Right cardiac atrium (tissue), 5 donors: ENCODE data around the gene JAML. TPM values are rescaled to one million over a fixed set of nuclear protein-coding genes. Genes with fewer than 3 reads are reported as not detected.
"Not testable (repeated sequence)": the region's sequence is repeated elsewhere in the genome, so short reads cannot be mapped to it uniquely, and the experiment has no call there.

Source experiments
- ATAC-seq, 2 donors: fragments of 200-7000 bp; cut with Tn5 transposase; one replicate each; pipeline versions ENCODE4 v1.8.0 to v1.9.1; 2020; ENCODE audit warnings: moderate library complexity in 2 of 2, mild to moderate bottlenecking in 1 of 2
- DNase-seq, 3 donors: peaks; one replicate each; pipeline ENCODE4 v3.0.0-alpha.2; 2020
- H3K27ac ChIP-seq: one replicate; pipeline ENCODE4 v1.5.1; 2013; ENCODE audit warnings: mild to moderate bottlenecking, low read length, control low read depth, moderate library complexity
- H3K27me3 ChIP-seq: one replicate; pipeline ENCODE4 v1.6.1; 2013; ENCODE audit not compliant: control insufficient read depth, insufficient read depth
- H3K4me1 ChIP-seq: one replicate; pipeline ENCODE4 v1.6.1; 2013; ENCODE audit warnings: low read length; ENCODE audit not compliant: control insufficient read depth, insufficient read depth
- H3K4me3 ChIP-seq: one replicate; pipeline ENCODE4 v1.5.1; 2013; ENCODE audit warnings: low read length, control low read depth
- H3K9me3 ChIP-seq: one replicate; pipeline ENCODE4 v1.6.1; 2013; ENCODE audit warnings: low read length; ENCODE audit not compliant: control insufficient read depth
- WGBS: extraction: QIAGEN DNeasy Blood & Tissue Kit; methylation state at CpG from one replicate; pipeline ENCODE4 v1.1.7; 2013; 5-methylcytosine and 5-hydroxymethylcytosine counted together
- intact Hi-C, 4 donors: fragments of 100-400 bp; cut with DNase I; formaldehyde crosslinking; loops; one replicate each; pipeline versions ENCODE4 v1.11.0 to v1.14.0; 2022 to 2023
- polyA plus RNA-seq: library from polyadenylated mRNA; stranded (reverse); fragments of 200-250 nt; gene quantifications from one replicate; pipeline ENCODE4 v1.2.3, GENCODE V29; 2013
- total RNA-seq, 4 donors: library from RNA; stranded (reverse); fragmentation: NEBNext Ultra II Directional; extraction: Animal tissue kit (Norgen Biotek cat#: 25700); gene quantifications; one replicate each; pipeline ENCODE4 v1.2.1, GENCODE V29; 2021
- donor health status: healthy with polysubstance abuse.
- donor health status: DM: no; HTN: yes; CAD: no.
- donor health status: DM: no; HTN: no; CAD: no.
- donor health status: DM: no; HTN: yes; CAD: no; lungs with severe emphysema.
- donor health status: DM: yes; HTN: yes; CAD: no.

The JAML gene
- total and polyA plus RNA-seq, 5 donors, result 2.0 to 8.0 (median 2.6) TPM

- no peak for ATAC-seq
- Histone ChIP-seq H3K4me3 (no peak overlapping the region), H3K9me3 (no peaks in the 10 kb centered on the region), H3K4me1 (peaks cover 2% of the 10 kb centered on the region), H3K27ac (no peak overlapping the region), H3K27me3 (no peaks in the 10 kb centered on the region)
- WGBS, result 78% methylated on average over 7 of the region's 7 CpGs
- intact Hi-C loops, result no loop called here
- no peak for DNase-seq
Measured at GRCh38 chr11:118202599-118203422, 22.0 kb downstream of the JAML start.

GRCh38 chr11:118201966-118202365 is 22.8 kb downstream of the JAML start:
- Histone ChIP-seq H3K4me3 (no peak overlapping the region), H3K4me1 (no peaks in the 10 kb centered on the region), H3K9me3 (no peaks in the 10 kb centered on the region), H3K27ac (no peak overlapping the region), H3K27me3 (no peaks in the 10 kb centered on the region)
- WGBS, result 85% methylated on average over 2 of the region's 2 CpGs
- intact Hi-C loops, result no loop called here
- no peak for ATAC-seq
- DNase-seq, result no peak

- no peak overlapping the region for H3K27ac ChIP-seq
- H3K4me1 ChIP-seq, result no peaks in the 10 kb centered on the region
- intact Hi-C loops, result no loop called here
- H3K27me3 ChIP-seq, result no peaks in the 10 kb centered on the region
- H3K9me3 ChIP-seq, result no peaks in the 10 kb centered on the region
- DNase-seq (no peak), ATAC-seq (no peak)
- H3K4me3 ChIP-seq, result no peak overlapping the region
- WGBS, result 89% methylated on average over 9 of the region's 9 CpGs
Measured at GRCh38 chr11:118200901-118201680, 23.7 kb downstream of the JAML start.

GRCh38 chr11:118200497-118200896 is 24.3 kb downstream of the JAML start:
- Histone ChIP-seq H3K27me3 (no peaks in the 10 kb centered on the region), H3K4me3 (no peak overlapping the region), H3K9me3 (no peaks in the 10 kb centered on the region), H3K4me1 (no peaks in the 10 kb centered on the region), H3K27ac (no peak overlapping the region)
- intact Hi-C loops, result no loop called here
- ATAC-seq, result no peak
- DNase-seq, result no peak
- WGBS, result 84% methylated on average over 5 of the region's 5 CpGs

- H3K27ac ChIP-seq, result no peak overlapping the region
- ATAC-seq (no peak), DNase-seq (no peak)
- no peaks in the 10 kb centered on the region for H3K9me3 ChIP-seq
- intact Hi-C loops, result loop anchor here in 3 of 4 donors (2.0 to 10.0 kb wide), 4 partner anchors 92 to 286 kb away; partner anchors contain the start of gene UBE4A (in 1 of the 3)
- 60% methylated on average over 6 of the region's 6 CpGs for WGBS
- peaks cover 3% of the 10 kb centered on the region for H3K4me1 ChIP-seq
- no peak overlapping the region for H3K4me3 ChIP-seq
- no peaks in the 10 kb centered on the region for H3K27me3 ChIP-seq
Measured at GRCh38 chr11:118199135-118199534, 25.7 kb downstream of the JAML start.

GRCh38 chr11:118198370-118198769 is 26.4 kb downstream of the JAML start:
- WGBS, result 2% methylated on average over 9 of the region's 9 CpGs
- Histone ChIP-seq H3K4me3 (no peak overlapping the region), H3K27ac (no peak overlapping the region), H3K9me3 (no peaks in the 10 kb centered on the region), H3K27me3 (no peaks in the 10 kb centered on the region), H3K4me1 (peaks cover 3% of the 10 kb centered on the region)
- intact Hi-C loops, result loop anchor here in 3 of 4 donors (2.0 to 10.0 kb wide), 4 partner anchors 92 to 286 kb away; partner anchors contain the start of gene UBE4A (in 1 of the 3)
- DNase-seq (peak; percentile 87 to 94 (median 93)), ATAC-seq (peak; percentile 56 to 72)

- H3K27ac ChIP-seq, result peak overlapping the region; percentile 97
- no peak overlapping the region for H3K4me3 ChIP-seq
- WGBS, result 24% methylated on average over 10 of the region's 10 CpGs
- no peaks in the 10 kb centered on the region for H3K27me3 ChIP-seq
- peak; percentile 98 for ATAC-seq
- peaks cover 3% of the 10 kb centered on the region for H3K4me1 ChIP-seq
- no peaks in the 10 kb centered on the region for H3K9me3 ChIP-seq
- intact Hi-C loops, result loop anchor here in 2 of 4 donors (5.0 to 10.0 kb wide), 3 partner anchors 157 to 290 kb away; partner anchors contain the start of gene UBE4A (in 1 of the 2)
- DNase-seq, result peak; percentile 87 to 93 (median 88)
Measured at GRCh38 chr11:118194835-118195627, 29.8 kb downstream of the JAML start.

GRCh38 chr11:118193910-118194566 is 30.8 kb downstream of the JAML start:
- 64% methylated on average over 6 of the region's 6 CpGs for WGBS
- H3K27ac ChIP-seq, result peak overlapping the region; percentile 97
- intact Hi-C loops, result loop anchor here in 1 of 4 donors (10.0 kb wide), 1 partner anchor 291 kb away; no protein-coding TSS in a partner anchor
- DNase-seq (no peak), ATAC-seq (no peak)
- H3K4me3 ChIP-seq, result no peak overlapping the region
- no peaks in the 10 kb centered on the region for H3K27me3 ChIP-seq
- H3K4me1 ChIP-seq, result peaks cover 3% of the 10 kb centered on the region
- H3K9me3 ChIP-seq, result no peaks in the 10 kb centered on the region

GRCh38 chr11:118192817-118193216 is 32.0 kb downstream of the JAML start:
- H3K27ac ChIP-seq, H3K4me3 ChIP-seq, DNase-seq, ATAC-seq, H3K4me1 ChIP-seq, H3K9me3 ChIP-seq, H3K27me3 ChIP-seq: not testable (repeated sequence)
- WGBS, result 91% methylated on average over 5 of the region's 5 CpGs
- intact Hi-C loops, result loop anchor here in 1 of 4 donors (10.0 kb wide), 1 partner anchor 292 kb away; no protein-coding TSS in a partner anchor

GRCh38 chr11:118190942-118191506 is 33.8 kb downstream of the JAML start:
- intact Hi-C loops, result loop anchor here in 1 of 4 donors (10.0 kb wide), 1 partner anchor 294 kb away; no protein-coding TSS in a partner anchor
- WGBS, result 95% methylated on average over 2 of the region's 2 CpGs

More at GRCh38 chr11:118190942-118191506, 33.8 kb downstream of the JAML start:
- not testable (repeated sequence) for H3K4me3 ChIP-seq, DNase-seq, H3K27ac ChIP-seq, H3K27me3 ChIP-seq, ATAC-seq, H3K9me3 ChIP-seq, H3K4me1 ChIP-seq
